Upper lobe of left lung (tissue), 6 donors: Measurements from ENCODE around the gene TOP3B. TPM values are rescaled to one million over a fixed set of nuclear protein-coding genes. Genes with fewer than 3 reads are reported as not detected.

Experiments
- ATAC-seq, 2 donors: fragments of 200-7000 bp; cut with Tn5 transposase; one replicate each; pipeline ENCODE4 v1.9.1; 2022; ENCODE audit warnings: mild to moderate bottlenecking in 2 of 2, moderate library complexity in 2 of 2; ENCODE audit not compliant: low FRiP score in 2 of 2
- DNase-seq, 2 donors: peaks; one replicate each; pipeline ENCODE4 v3.0.0-alpha.2; 2019 to 2020
- H3K27ac ChIP-seq, 4 donors: fragments of 200-600 bp; sonication (generic); one replicate each; pipeline ENCODE4 v1.5.1; 2016 to 2019
- H3K27me3 ChIP-seq, 4 donors: fragments of 200-600 bp; sonication (generic); one replicate each; pipeline ENCODE4 v1.5.1; 2017 to 2019
- H3K36me3 ChIP-seq, 4 donors: fragments of 200-600 bp; sonication (generic); one replicate each; pipeline ENCODE4 v1.5.1; 2016 to 2019
- H3K4me1 ChIP-seq, 4 donors: fragments of 200-600 bp; sonication (generic); one replicate each; pipeline ENCODE4 v1.5.1; 2018 to 2019
- H3K4me3 ChIP-seq, 4 donors: fragments of 200-600 bp; sonication (generic); one replicate each; pipeline ENCODE4 v1.5.1; 2017 to 2019; ENCODE audit warnings: mild to moderate bottlenecking in 2 of 4, moderate library complexity in 1 of 4
- H3K9me3 ChIP-seq, 4 donors: fragments of 200-600 bp; sonication (generic); one replicate each; pipeline ENCODE4 v1.5.1; 2018 to 2019
- EP300 ChIP-seq, 4 donors: sonication (generic); formaldehyde crosslinking; IDR thresholded peaks; one replicate each; pipeline ENCODE4 v1.5.1; 2017; ENCODE audit warnings: antibody characterized with exemption in 4 of 4, control low read depth in 2 of 4
- POLR2A ChIP-seq, 4 donors: fragments of 450-650 bp; IDR thresholded peaks; one replicate each; pipeline ENCODE4 v1.5.1; 2016 to 2017; ENCODE audit warnings: antibody characterized with exemption in 4 of 4, mild to moderate bottlenecking in 2 of 4
- POLR2AphosphoS5 ChIP-seq, 2 donors: sonication (generic); formaldehyde crosslinking; IDR thresholded peaks; one replicate each; pipeline ENCODE4 v1.5.1; 2017; ENCODE audit warnings: antibody characterized with exemption in 2 of 2
- WGBS, 2 donors: methylation state at CpG; one replicate each; pipeline ENCODE4 v1.1.5; 2017 to 2018; 5-methylcytosine and 5-hydroxymethylcytosine counted together
- total RNA-seq, 6 donors: library from RNA; depleted of rRNA in 4 of 6; stranded (reverse); fragments of >200 nt in 4 of 6; gene quantifications; one replicate each; pipeline versions ENCODE4 v1.1.0 to v1.2.1, GENCODE V29; 2016 to 2021
- TF ChIP-seq, protein P1 (sequence below), 6 experiments: fragments of 450-650 bp in 4 of 6; fragments of 200-600 bp in 2 of 6; sonication (generic) in 2 of 6; IDR thresholded peaks; one replicate each; pipeline ENCODE4 v1.5.1; 2016 to 2019; ENCODE audit warnings: antibody characterized with exemption in 6 of 6
- donor health status: DM: no; HTN: no; CAD: no; lungs with moderate emphysema.
- donor health status: DM: no; HTN: yes; CAD: no; lungs with severe emphysema.

TOP3B gene
- total RNA-seq, 6 donors from 2014 or later, result 22.5 to 111 (median 34.0) TPM

DNA sequence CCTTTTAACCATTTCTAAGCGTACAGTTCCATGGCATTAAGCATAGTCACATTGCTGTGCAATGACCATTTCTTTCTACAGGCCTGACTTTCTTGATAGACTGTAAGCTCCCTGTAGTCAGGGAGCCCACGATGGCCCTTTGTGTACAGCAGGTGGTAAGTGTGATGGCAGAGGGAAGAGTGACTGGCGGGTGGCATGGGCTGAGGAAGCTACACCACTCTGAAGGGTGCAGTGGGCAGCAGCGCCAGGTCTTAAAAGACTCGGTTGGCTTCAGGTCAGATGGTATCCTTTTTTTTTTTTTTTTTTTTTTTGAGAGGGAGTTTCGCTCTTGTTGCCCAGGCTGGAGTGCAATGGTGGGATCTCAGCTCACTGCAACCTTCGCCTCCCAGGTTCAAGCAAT, 31.5 kb downstream of the TOP3B start:
- Histone ChIP-seq H3K9me3 (no peaks in the 10 kb centered on the region), H3K27me3 (no peaks in the 10 kb centered on the region), H3K4me3 (peak overlapping the region in 1 of 4 donors; percentile 96), H3K27ac (peak overlapping the region; percentile 49 to 96 (median 90)), H3K36me3 (peaks cover 0 to 2% (median 0%) of the 10 kb centered on the region in 4 donors), H3K4me1 (peaks cover 29 to 63% (median 59%) of the 10 kb centered on the region in 4 donors)
- TF ChIP-seq, protein P1, sequence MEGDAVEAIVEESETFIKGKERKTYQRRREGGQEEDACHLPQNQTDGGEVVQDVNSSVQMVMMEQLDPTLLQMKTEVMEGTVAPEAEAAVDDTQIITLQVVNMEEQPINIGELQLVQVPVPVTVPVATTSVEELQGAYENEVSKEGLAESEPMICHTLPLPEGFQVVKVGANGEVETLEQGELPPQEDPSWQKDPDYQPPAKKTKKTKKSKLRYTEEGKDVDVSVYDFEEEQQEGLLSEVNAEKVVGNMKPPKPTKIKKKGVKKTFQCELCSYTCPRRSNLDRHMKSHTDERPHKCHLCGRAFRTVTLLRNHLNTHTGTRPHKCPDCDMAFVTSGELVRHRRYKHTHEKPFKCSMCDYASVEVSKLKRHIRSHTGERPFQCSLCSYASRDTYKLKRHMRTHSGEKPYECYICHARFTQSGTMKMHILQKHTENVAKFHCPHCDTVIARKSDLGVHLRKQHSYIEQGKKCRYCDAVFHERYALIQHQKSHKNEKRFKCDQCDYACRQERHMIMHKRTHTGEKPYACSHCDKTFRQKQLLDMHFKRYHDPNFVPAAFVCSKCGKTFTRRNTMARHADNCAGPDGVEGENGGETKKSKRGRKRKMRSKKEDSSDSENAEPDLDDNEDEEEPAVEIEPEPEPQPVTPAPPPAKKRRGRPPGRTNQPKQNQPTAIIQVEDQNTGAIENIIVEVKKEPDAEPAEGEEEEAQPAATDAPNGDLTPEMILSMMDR (IDR thresholded peaks at IDR 0.05), result no peak
- TF ChIP-seq POLR2AphosphoS5 (IDR thresholded peaks at IDR 0.05) (no peak), POLR2A (IDR thresholded peaks at IDR 0.05) (no peak), EP300 (IDR thresholded peaks at IDR 0.05) (no peak)
- DNase-seq, result no peak
- WGBS, 2 donors, result 85 to 89% methylated on average over 7 of the region's 7 CpGs
- ATAC-seq, result no peak

DNA sequence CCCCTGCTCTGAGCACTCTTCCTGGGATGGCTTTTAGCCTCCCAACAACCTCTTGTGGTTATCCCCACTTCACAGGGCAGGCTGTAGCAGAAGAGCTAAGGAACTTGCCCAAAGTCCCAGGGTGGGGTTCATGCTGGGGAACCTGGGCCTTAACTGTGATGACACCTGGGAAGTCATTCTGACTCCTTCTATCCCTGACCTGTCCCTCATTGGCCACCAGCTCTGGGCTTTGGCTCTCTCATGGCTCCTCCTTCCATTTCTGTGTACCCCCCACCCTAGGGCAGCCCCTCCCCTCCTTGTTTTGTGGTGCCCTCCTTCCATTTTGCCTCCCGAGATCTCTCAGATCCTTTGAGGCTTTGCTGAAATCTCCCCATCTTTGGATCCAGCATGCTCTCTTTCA, 32.6 kb downstream of the TOP3B start:
- TF ChIP-seq POLR2AphosphoS5 (IDR thresholded peaks at IDR 0.05) (no peak), POLR2A (IDR thresholded peaks at IDR 0.05) (no peak), EP300 (IDR thresholded peaks at IDR 0.05) (no peak)
- TF ChIP-seq, protein P1 (IDR thresholded peaks at IDR 0.05), result no peak
- peak overlapping the region; percentile 61 to 96 (median 90) for H3K27ac ChIP-seq
- no peak for ATAC-seq
- H3K4me3 ChIP-seq, result peak overlapping the region in 1 of 4 donors; percentile 2
- peaks cover 0 to 13% (median 8%) of the 10 kb centered on the region in 4 donors for H3K36me3 ChIP-seq
- H3K4me1 ChIP-seq, result peaks cover 39 to 74% (median 71%) of the 10 kb centered on the region in 4 donors
- no peaks in the 10 kb centered on the region for H3K9me3 ChIP-seq
- 60 to 82% methylated on average over 1 of the region's 1 CpG for WGBS, 2 donors
- no peak for DNase-seq
- no peaks in the 10 kb centered on the region for H3K27me3 ChIP-seq

DNA sequence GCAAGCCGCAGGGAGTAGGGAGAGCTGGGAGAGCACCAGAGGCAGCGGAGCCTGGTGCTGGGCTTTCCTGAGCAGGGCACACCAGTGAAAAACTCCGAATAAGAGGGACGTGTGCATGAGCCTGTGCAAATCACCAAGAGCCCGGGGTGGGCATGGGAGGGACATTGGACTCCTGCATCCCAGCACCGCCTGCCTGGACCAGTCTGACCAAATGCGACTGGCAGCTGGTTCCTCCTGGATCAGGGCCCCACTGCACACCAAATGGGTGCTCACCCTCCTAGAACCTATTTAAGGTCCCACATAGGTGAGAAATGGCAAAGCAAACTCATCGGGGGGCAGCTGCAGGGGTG, 33.0 kb downstream of the TOP3B start:
- Histone ChIP-seq H3K9me3 (no peaks in the 10 kb centered on the region), H3K4me1 (peaks cover 41 to 78% (median 74%) of the 10 kb centered on the region in 4 donors), H3K27me3 (no peaks in the 10 kb centered on the region), H3K36me3 (peaks cover 0 to 17% (median 11%) of the 10 kb centered on the region in 4 donors), H3K27ac (peak overlapping the region; percentile 61 to 96 (median 90)), H3K4me3 (peak overlapping the region in 1 of 4 donors; percentile 2)
- no peak for DNase-seq
- WGBS, 2 donors, result 63 to 81% methylated on average over 5 to 8 of the region's 8 CpGs
- ATAC-seq, result no peak
- TF ChIP-seq POLR2A (IDR thresholded peaks at IDR 0.05) (no peak), POLR2AphosphoS5 (IDR thresholded peaks at IDR 0.05) (no peak)

DNA sequence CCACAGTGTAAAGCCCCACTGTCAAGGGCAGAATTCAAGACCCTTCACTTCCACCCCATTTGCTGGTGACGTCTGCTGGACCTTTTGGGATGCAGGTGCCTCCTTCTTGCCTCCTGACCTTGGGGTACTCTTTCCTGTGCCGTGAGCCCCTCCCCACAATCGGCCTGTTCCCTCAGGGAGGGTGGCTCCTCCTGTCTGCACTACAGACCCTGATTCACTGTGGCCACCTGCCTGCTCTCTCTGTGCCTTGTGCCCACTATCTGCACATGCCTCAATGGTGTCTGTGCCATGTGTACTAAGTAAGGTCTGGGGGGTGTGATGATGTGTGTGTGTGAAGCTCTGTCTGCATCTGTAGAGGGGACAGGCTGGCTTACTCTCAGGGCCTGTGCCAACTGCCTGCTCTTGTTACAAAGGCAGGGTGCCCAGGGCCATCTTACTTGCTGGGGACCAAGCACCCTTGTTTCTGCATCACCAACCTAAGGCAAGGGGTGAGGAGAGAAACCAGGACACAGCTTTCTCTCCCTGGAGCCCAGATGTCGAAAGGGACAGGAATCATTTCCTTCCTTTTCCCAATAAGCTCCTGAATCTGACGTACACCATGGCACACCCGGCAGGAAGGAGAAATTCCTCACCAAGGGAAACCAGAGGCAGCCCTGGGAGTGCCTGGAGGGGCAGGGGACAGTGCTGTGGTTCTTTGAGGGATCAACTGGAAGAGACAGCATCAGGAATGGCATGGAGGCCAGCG, 33.6 kb downstream of the TOP3B start:
- Histone ChIP-seq H3K36me3 (peaks cover 0 to 22% (median 16%) of the 10 kb centered on the region in 4 donors), H3K27me3 (no peaks in the 10 kb centered on the region), H3K27ac (peak overlapping the region; percentile 61 to 96 (median 90)), H3K9me3 (no peaks in the 10 kb centered on the region), H3K4me3 (no peak overlapping the region), H3K4me1 (peaks cover 46 to 84% (median 80%) of the 10 kb centered on the region in 4 donors)
- DNase-seq (no peak), ATAC-seq (no peak)
- TF ChIP-seq, protein P1 (IDR thresholded peaks at IDR 0.05), result no peak
- no peak for TF ChIP-seq EP300 (IDR thresholded peaks at IDR 0.05)
- TF ChIP-seq POLR2A (IDR thresholded peaks at IDR 0.05), result no peak
- peak; percentile 59 to 89 for TF ChIP-seq POLR2AphosphoS5 (IDR thresholded peaks at IDR 0.05)
- 50 to 71% methylated on average over 7 of the region's 7 CpGs for WGBS, 2 donors

DNA sequence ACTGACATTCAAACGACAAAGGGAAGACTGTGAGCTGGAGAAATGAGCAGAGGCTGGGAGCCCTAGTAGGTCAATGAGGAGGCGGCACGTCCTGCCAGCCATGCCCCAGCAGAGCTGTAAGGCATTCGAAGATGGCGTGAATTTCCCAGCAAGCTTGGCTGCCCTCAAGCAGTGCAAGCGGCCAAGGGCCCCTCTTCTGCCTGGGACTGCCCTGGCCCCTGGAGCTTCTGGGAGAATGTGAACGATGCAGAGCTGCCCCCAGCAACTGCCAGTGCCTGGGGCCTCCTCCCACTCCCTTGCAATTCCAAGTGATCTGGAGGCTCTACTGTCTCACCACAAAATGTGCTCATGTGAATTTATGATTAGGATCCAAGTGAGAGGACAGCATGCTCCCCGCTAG, 34.2 kb downstream of the TOP3B start:
- Histone ChIP-seq H3K9me3 (no peaks in the 10 kb centered on the region), H3K27ac (peak overlapping the region; percentile 61 to 96 (median 90)), H3K36me3 (peaks cover 0 to 28% (median 17%) of the 10 kb centered on the region in 4 donors), H3K4me1 (peaks cover 53 to 90% (median 86%) of the 10 kb centered on the region in 4 donors), H3K27me3 (no peaks in the 10 kb centered on the region), H3K4me3 (no peak overlapping the region)
- WGBS, 2 donors, result 69 to 76% methylated on average over 7 to 8 of the region's 8 CpGs
- TF ChIP-seq, protein P1 (IDR thresholded peaks at IDR 0.05), result no peak
- no peak for TF ChIP-seq POLR2AphosphoS5 (IDR thresholded peaks at IDR 0.05)
- no peak for TF ChIP-seq POLR2A (IDR thresholded peaks at IDR 0.05)
- TF ChIP-seq EP300 (IDR thresholded peaks at IDR 0.05), result no peak
- ATAC-seq, result no peak
- no peak for DNase-seq
